Urinary bladder (tissue), 4 donors: ENCODE results near the gene TCF19. TPM values are rescaled to one million over a fixed set of nuclear protein-coding genes. Genes with fewer than 3 reads are reported as not detected.

ENCODE experiments used
- DNase-seq: peaks from one replicate; pipeline ENCODE4 v3.0.0-alpha.2; 2015; ENCODE audit errors: extremely low spot score
- H3K27ac ChIP-seq: one replicate; pipeline ENCODE4 v1.5.1; 2013; ENCODE audit warnings: low read depth, mild to moderate bottlenecking, moderate library complexity
- H3K36me3 ChIP-seq: one replicate; pipeline ENCODE4 v1.6.1; 2013; ENCODE audit warnings: mild to moderate bottlenecking, moderate library complexity; ENCODE audit not compliant: insufficient read depth
- H3K4me1 ChIP-seq: one replicate; pipeline ENCODE4 v1.6.1; 2013; ENCODE audit warnings: mild to moderate bottlenecking, moderate library complexity; ENCODE audit not compliant: insufficient read depth
- H3K4me3 ChIP-seq: one replicate; pipeline ENCODE4 v1.5.1; 2013; ENCODE audit warnings: low read depth, low read length
- WGBS: extraction: QIAGEN DNeasy Blood & Tissue Kit; methylation state at CpG from one replicate; pipeline ENCODE4 v1.1.7; 2013; 5-methylcytosine and 5-hydroxymethylcytosine counted together
- polyA plus RNA-seq: library from polyadenylated mRNA; stranded (reverse); fragments of 200-250 nt; gene quantifications from one replicate; pipeline ENCODE4 v1.2.3, GENCODE V29; 2013
- total RNA-seq: library from RNA; depleted of rRNA; stranded (reverse); fragments of >200 nt; gene quantifications from one replicate; pipeline ENCODE4 v1.2.3, GENCODE V29; 2014
- donor health status: healthy with polysubstance abuse.
- donor health status: healthy.

Gene TCF19
- total RNA-seq: 12.7 TPM
- polyA plus RNA-seq: 7.9 TPM

DNA sequence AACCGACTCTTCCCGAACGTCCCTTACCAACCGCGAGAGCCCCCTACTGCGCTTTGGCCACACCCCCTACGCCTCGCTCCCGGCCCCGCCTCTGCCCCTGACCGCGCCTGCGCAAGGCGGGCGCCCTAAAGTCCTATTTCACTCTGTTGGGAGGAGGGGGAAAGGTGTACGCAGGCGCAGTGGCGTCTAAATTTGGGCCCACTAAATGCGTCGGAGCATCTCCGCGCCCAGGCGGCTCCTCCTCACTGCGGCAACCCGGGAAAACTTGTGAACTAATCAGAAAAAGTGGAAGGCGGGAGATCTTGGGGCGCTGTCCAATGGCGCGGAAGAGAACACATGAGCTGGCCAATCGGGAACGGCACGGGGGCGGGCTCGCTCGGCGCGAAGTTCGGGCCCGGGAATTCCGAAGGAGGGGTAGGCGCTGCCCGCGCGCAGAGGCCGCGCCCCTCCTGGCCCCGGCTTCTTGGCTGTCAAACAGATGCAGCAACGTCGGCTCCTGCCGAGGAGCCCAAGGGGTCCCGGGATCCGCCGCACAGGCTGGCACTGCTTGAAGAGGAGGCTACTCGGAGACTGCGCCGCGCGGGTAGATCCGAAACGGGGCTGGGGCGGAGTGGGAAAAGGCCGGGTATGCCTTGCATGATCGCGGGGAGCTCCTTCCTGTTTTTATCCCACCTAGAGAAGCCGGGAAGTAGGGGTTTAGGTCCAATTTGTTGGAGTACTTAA, at the start of gene TCF19:
Gene TCF19 (plus strand): TSS at position 450 of the 723 bp plus-strand sequence. CDS start 881 bp downstream, outside the sequence.
- H3K36me3 ChIP-seq: peaks cover 3% of the 10 kb centered on the region
- WGBS: under 1% methylated on average over 65 of the region's 65 CpGs

DNA sequence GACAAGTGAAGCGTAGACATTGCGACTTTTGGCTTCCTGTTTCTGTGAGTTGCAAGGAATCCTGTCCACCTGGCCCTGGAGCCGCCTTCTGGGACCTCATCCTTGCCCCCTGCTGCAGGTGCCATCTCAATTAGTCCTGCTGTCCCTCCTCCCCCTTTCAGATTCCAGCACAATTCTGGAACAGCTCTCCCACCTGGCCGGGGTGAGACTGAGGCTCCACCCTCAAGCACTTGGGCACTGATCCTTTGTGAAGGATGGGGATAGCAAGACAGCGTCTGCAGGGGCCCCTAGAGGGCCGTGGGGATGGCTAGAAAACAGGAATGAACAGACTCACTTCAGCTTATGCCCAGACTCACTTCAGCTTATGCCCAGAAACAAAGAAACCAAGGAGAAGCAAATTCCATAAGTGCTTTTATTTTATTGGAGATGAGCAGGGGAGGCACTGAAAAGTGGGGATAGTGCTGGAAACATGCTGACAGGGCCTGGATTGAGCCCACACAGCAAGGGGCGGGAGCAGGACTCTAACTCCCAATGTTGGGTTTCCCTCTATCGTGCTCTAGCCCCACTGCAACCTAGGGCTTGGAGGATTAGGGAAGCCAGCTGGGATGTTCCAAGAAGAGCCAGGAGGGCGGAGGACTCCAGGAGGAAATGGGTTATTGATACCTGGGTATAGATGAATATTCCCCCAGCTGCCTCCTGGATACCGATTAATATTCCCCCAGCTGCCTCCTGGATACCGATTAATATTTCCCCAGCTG, 47.4 kb upstream of the TCF19 start:
- H3K4me1 ChIP-seq: no peaks in the 10 kb centered on the region
- WGBS: 76% methylated on average over 11 of the region's 11 CpGs
- no peak overlapping the region for H3K27ac ChIP-seq
- no peaks in the 10 kb centered on the region for H3K36me3 ChIP-seq
- H3K4me3 ChIP-seq: no peak overlapping the region
- DNase-seq: no peak

More for the DNA sequence above, at the start of gene TCF19:
- peak; percentile 99 for DNase-seq
- Histone ChIP-seq H3K27ac (peak within 1 kb of the TSS; percentile 35), H3K4me1 (no peaks in the 10 kb centered on the region), H3K4me3 (peak within 1 kb of the TSS; percentile 53)

GRCh38 chr6:31111712-31112111, 46.7 kb upstream of the TCF19 start:
- Histone ChIP-seq H3K4me1 (no peaks in the 10 kb centered on the region), H3K4me3 (no peak overlapping the region), H3K36me3 (no peaks in the 10 kb centered on the region), H3K27ac (no peak overlapping the region)
- 90% methylated on average over 13 of the region's 13 CpGs for WGBS
- no peak for DNase-seq

GRCh38 chr6:31112478-31112877, 45.9 kb upstream of the TCF19 start, which contains the start of gene C6orf15:
TSS of gene C6orf15 (minus strand) at chr6:31112575. CDS start at chr6:31112555, 20 bp downstream.
- no peak within 1 kb of the TSS for H3K4me3 ChIP-seq
- no peak within 1 kb of the TSS for H3K27ac ChIP-seq
- DNase-seq: no peak
- H3K36me3 ChIP-seq: no peaks in the 10 kb centered on the region
- no peaks in the 10 kb centered on the region for H3K4me1 ChIP-seq
- 91% methylated on average over 5 of the region's 5 CpGs for WGBS

DNA sequence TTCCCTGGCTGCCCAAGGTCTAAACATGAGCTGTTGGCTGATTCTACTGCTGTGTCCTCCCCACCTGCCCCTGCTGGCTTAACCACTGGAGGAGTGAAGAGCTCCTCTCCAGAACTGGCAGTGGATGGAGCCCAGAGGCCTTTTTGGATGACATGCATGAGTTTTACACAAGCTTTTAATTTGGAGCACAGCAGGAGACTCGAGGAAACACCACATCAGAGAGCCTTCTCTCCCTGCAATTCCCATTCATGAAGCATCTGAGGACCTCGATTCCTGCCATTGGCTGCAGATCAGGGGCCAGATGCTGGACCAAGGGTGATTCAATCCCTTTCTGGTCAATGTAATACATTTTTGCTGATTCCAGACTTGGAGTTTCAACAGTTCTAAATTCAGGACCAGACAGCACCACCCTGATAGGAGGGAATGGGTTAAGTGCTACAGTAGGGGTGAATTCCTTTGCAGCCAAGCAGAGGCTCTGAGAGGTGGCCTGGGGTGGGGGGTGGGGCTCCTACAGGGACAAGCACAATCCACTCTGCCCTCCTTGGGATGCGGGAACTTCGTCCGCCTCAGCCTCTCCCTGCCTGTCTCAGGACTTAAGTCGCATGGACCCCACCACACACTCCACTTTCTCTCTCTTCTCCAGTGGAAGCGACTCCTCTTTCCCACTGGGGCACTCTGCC, 44.4 kb upstream of the TCF19 start:
- no peak for DNase-seq
- H3K4me3 ChIP-seq: no peak overlapping the region
- WGBS: 57% methylated on average over 7 of the region's 7 CpGs

GRCh38 chr6:31114541-31114878, 43.9 kb upstream of the TCF19 start, which contains the start of gene PSORS1C1:
TSS of gene PSORS1C1 (plus strand) at chr6:31114800. CDS start at chr6:31129633, 14,833 bp downstream.
- WGBS: 11% methylated on average over 3 of the region's 3 CpGs
- Histone ChIP-seq H3K4me1 (no peaks in the 10 kb centered on the region), H3K4me3 (no peak within 1 kb of the TSS), H3K27ac (peak within 1 kb of the TSS; percentile 74), H3K36me3 (no peaks in the 10 kb centered on the region)
- no peak for DNase-seq

More for the DNA sequence above, 44.4 kb upstream of the TCF19 start:
- H3K4me1 ChIP-seq: no peaks in the 10 kb centered on the region
- peak overlapping the region; percentile 74 for H3K27ac ChIP-seq
- no peaks in the 10 kb centered on the region for H3K36me3 ChIP-seq

GRCh38 chr6:31114970-31115849, 43.2 kb upstream of the TCF19 start:
- Histone ChIP-seq H3K4me3 (no peak overlapping the region), H3K27ac (peak overlapping the region; percentile 74), H3K4me1 (no peaks in the 10 kb centered on the region), H3K36me3 (no peaks in the 10 kb centered on the region)
- DNase-seq: no peak
- WGBS: 67% methylated on average over 9 of the region's 9 CpGs

DNA sequence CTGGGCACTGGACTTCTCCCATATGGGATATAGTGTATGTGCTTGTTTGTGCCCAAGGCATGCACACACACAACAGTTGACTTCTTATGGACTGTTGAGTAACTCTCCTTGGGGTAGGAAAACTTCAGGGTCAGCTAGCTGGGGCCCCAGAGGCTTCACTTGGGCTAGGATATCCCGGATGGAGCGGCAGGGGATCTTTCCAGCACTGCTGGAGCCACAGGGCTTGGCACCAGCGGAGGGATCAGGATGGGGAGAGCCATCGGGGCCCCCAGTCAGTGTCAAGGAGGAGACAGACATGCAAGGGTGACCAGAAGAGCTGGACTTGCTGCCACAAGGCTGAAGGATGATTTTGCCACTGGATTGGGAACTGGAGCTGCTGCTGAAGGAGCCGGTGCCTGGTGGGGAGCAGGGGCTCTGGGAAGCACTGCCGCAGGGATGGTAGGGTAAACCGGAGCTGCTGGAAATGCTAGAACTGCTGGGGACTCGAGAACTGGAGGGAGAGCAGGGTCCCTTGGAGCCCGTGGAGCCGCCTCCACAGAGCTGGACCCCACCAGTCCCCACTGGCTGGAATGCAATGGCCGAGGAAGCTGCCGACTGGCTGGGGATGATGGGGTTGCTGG, 42.3 kb upstream of the TCF19 start:
- DNase-seq: no peak
- WGBS: 94% methylated on average over 12 of the region's 12 CpGs
- no peak overlapping the region for H3K4me3 ChIP-seq
- no peak overlapping the region for H3K27ac ChIP-seq
- no peaks in the 10 kb centered on the region for H3K36me3 ChIP-seq
- H3K4me1 ChIP-seq: no peaks in the 10 kb centered on the region

- DNase-seq: no peak
- Histone ChIP-seq H3K4me3 (no peak overlapping the region), H3K4me1 (no peaks in the 10 kb centered on the region), H3K36me3 (no peaks in the 10 kb centered on the region), H3K27ac (no peak overlapping the region)
- WGBS: 74% methylated on average over 19 of the region's 19 CpGs
These were observed 41.6 kb upstream of the TCF19 start for GRCh38 chr6:31116661-31117385.

- no peak for DNase-seq
- Histone ChIP-seq H3K36me3 (no peaks in the 10 kb centered on the region), H3K4me1 (no peaks in the 10 kb centered on the region), H3K4me3 (no peak overlapping the region), H3K27ac (no peak overlapping the region)
- WGBS: 83% methylated on average over 7 of the region's 7 CpGs
These were observed 40.2 kb upstream of the TCF19 start for GRCh38 chr6:31118178-31118577.

GRCh38 chr6:31120151-31120915, 38.1 kb upstream of the TCF19 start, which contains the start of gene CDSN:
TSS of gene CDSN (minus strand) at chr6:31120446. CDS start at chr6:31120419, 27 bp downstream.
- Histone ChIP-seq H3K4me1 (no peaks in the 10 kb centered on the region), H3K4me3 (no peak within 1 kb of the TSS), H3K27ac (no peak within 1 kb of the TSS), H3K36me3 (no peaks in the 10 kb centered on the region)
- DNase-seq: no peak
- 85% methylated on average over 26 of the region's 26 CpGs for WGBS
